CD14-positive monocyte (primary cell): ENCODE data around the gene GRAP. TPM values are rescaled to one million over a fixed set of nuclear protein-coding genes. Genes with fewer than 3 reads are reported as not detected.

Experiments used
- DNase-seq, 3 donors: peaks; one replicate each; pipeline ENCODE4 v3.0.0-alpha.2; 2011 to 2022
- H2AFZ ChIP-seq: 2 replicates; pipeline ENCODE4 v1.6.0; 2012; ENCODE audit warnings: mild to moderate bottlenecking, low read depth, low read length, inconsistent platforms; ENCODE audit not compliant: insufficient read depth, poor library complexity, severe bottlenecking
- H3K27ac ChIP-seq, 2 donors: 1 replicate in 1 of 2; 2 replicates in 1 of 2; pipeline ENCODE4 v1.5.1; 2012 to 2013; ENCODE audit warnings: low read length in 2 of 2, control low read depth in 1 of 2, inconsistent platforms in 1 of 2, low read depth in 1 of 2, mild to moderate bottlenecking in 1 of 2
- H3K27me3 ChIP-seq, 2 donors: one replicate each; pipeline versions ENCODE4 v1.6.0 to v1.6.1; 2011 to 2013; ENCODE audit warnings: low read length in 2 of 2; ENCODE audit not compliant: control insufficient read depth in 2 of 2, insufficient read depth in 2 of 2
- H3K36me3 ChIP-seq, 2 donors: replicated peaks in 1 of 2; 1 replicate in 1 of 2; 2 replicates in 1 of 2; pipeline versions ENCODE4 v1.5.1 to v1.6.1; 2012 to 2013; ENCODE audit warnings: low read length in 2 of 2, control low read depth in 1 of 2, inconsistent platforms in 1 of 2, mild to moderate bottlenecking in 1 of 2; ENCODE audit not compliant: insufficient read depth in 2 of 2, control insufficient read depth in 1 of 2
- H3K4me1 ChIP-seq, 2 donors: 1 replicate in 1 of 2; 2 replicates in 1 of 2; pipeline versions ENCODE4 v1.5.1 to v1.6.1; 2012 to 2013; ENCODE audit warnings: low read length in 2 of 2, control low read depth in 1 of 2, inconsistent platforms in 1 of 2, mild to moderate bottlenecking in 1 of 2, moderate library complexity in 1 of 2; ENCODE audit not compliant: insufficient read depth in 2 of 2, control insufficient read depth in 1 of 2
- H3K4me2 ChIP-seq: replicated peaks from 2 replicates; pipeline ENCODE3; 2012; ENCODE audit warnings: low read length, moderate library complexity, mild to moderate bottlenecking; ENCODE audit not compliant: poor library complexity, severe bottlenecking; ENCODE audit errors: extremely low read depth
- H3K4me3 ChIP-seq, 3 experiments: fragments of 200-600 bp in 1 of 3; sonication (generic) in 1 of 3; replicated peaks in 1 of 3; 1 replicate in 2 of 3; 2 replicates in 1 of 3; pipeline ENCODE4 v1.5.1; 2011 to 2013; ENCODE audit warnings: low read length in 3 of 3, mild to moderate bottlenecking in 3 of 3, control low read depth in 2 of 3, low read depth in 2 of 3, inconsistent platforms in 1 of 3, moderate library complexity in 1 of 3
- H3K79me2 ChIP-seq: 2 replicates; pipeline ENCODE4 v1.6.0; 2012; ENCODE audit warnings: mild to moderate bottlenecking, control low read depth, inconsistent platforms, low read length, moderate library complexity; ENCODE audit not compliant: insufficient read depth
- H3K9ac ChIP-seq: 2 replicates; pipeline ENCODE4 v1.6.0; 2017; ENCODE audit warnings: low read length, mild to moderate bottlenecking; ENCODE audit not compliant: insufficient read depth, poor library complexity, severe bottlenecking
- H3K9me3 ChIP-seq, 2 donors: replicated peaks in 1 of 2; 1 replicate in 1 of 2; 2 replicates in 1 of 2; pipeline versions ENCODE4 v1.5.1 to v1.6.1; 2012 to 2013; ENCODE audit warnings: low read length in 2 of 2, control low read depth in 1 of 2; ENCODE audit not compliant: control insufficient read depth in 1 of 2, insufficient read depth in 1 of 2
- H4K20me1 ChIP-seq: 2 replicates; pipeline ENCODE4 v1.6.0; 2012; ENCODE audit warnings: mild to moderate bottlenecking, low read length, control low read depth, moderate library complexity; ENCODE audit not compliant: insufficient read depth
- H3K27ac Mint-ChIP-seq, 7 donors: one replicate each; pipeline ENCODE4 v1.8.0; 2020; ENCODE audit warnings: mild to moderate bottlenecking in 7 of 7, mixed read lengths in 7 of 7, moderate library complexity in 6 of 7, inconsistent platforms in 2 of 7
- H3K27me3 Mint-ChIP-seq, 3 donors: one replicate each; pipeline ENCODE4 v1.8.0; 2021 to 2022; ENCODE audit warnings: low read depth in 3 of 3, mild to moderate bottlenecking in 3 of 3, mixed read lengths in 3 of 3, moderate library complexity in 3 of 3, inconsistent platforms in 1 of 3
- H3K36me3 Mint-ChIP-seq, 2 donors: one replicate each; pipeline ENCODE4 v1.8.0; 2020; ENCODE audit warnings: mixed read lengths in 2 of 2, inconsistent platforms in 1 of 2, mild to moderate bottlenecking in 1 of 2
- H3K4me1 Mint-ChIP-seq: one replicate; pipeline ENCODE4 v1.8.0; 2020; ENCODE audit warnings: mild to moderate bottlenecking, mixed read lengths
- H3K4me3 Mint-ChIP-seq, 2 donors: one replicate each; pipeline ENCODE4 v1.8.0; 2020; ENCODE audit warnings: mild to moderate bottlenecking in 2 of 2, mixed read lengths in 2 of 2, moderate library complexity in 1 of 2
- H3K9me3 Mint-ChIP-seq, 7 donors: one replicate each; pipeline ENCODE4 v1.8.0; 2020 to 2022; ENCODE audit warnings: mixed read lengths in 7 of 7, mild to moderate bottlenecking in 6 of 7, moderate library complexity in 6 of 7, inconsistent platforms in 2 of 7
- CTCF ChIP-seq: fragments of 200-600 bp; IDR thresholded peaks from one replicate; pipeline ENCODE4 v1.8.0; 2022; ENCODE audit warnings: antibody characterized with exemption, mild to moderate bottlenecking
- WGBS: methylation state at CpG from one replicate; pipeline ENCODE4 v1.1.5; 2013; ENCODE audit warnings: missing lambda C conversion rate; ENCODE audit not compliant: insufficient coverage; 5-methylcytosine and 5-hydroxymethylcytosine counted together
- intact Hi-C, 2 donors: fragments of 100-400 bp; cut with micrococcal nuclease; formaldehyde crosslinking; loops; one replicate each; pipeline versions ENCODE4 v1.15.0 to v1.15.1; 2023
- polyA plus RNA-seq, 3 donors: library from polyadenylated mRNA; depleted of rRNA in 1 of 3; unstranded in 2 of 3; stranded (reverse) in 1 of 3; fragments of 300-500 nt in 2 of 3; fragments of >200 nt in 1 of 3; fragmentation: Illumina TruSeq in 2 of 3; gene quantifications; 1 replicate in 2 of 3; 2 replicates in 1 of 3; pipeline ENCODE4 v1.2.3, GENCODE V29; 2012 to 2021
- small RNA-seq: library from RNA; depleted of rRNA; stranded (forward); fragments of <200 nt; gene quantifications from one replicate; pipeline ENCODE3, GENCODE V24; 2012; ENCODE audit warnings: low read depth; ENCODE audit not compliant: insufficient read length

The GRAP gene
- polyA plus RNA-seq, 3 donors = 3.9 to 5.9 (median 4.5) TPM

GRCh38 chr17:18971801-18972200 lies 75.0 kb downstream of the GRAP start:
- no peak overlapping the region for H3K9ac ChIP-seq
- Mint-ChIP-seq H3K4me1 (peaks cover 24% of the 10 kb centered on the region), H3K4me3 (no peak overlapping the region), H3K27me3 (peaks cover 2 to 7% (median 4%) of the 10 kb centered on the region in 3 donors), H3K27ac (no peak overlapping the region), H3K9me3 (peaks cover 0 to 2% (median 0%) of the 10 kb centered on the region in 7 donors), H3K36me3 (no peaks in the 10 kb centered on the region)
- no peak overlapping the region for H3K4me3 ChIP-seq
- H2AFZ ChIP-seq = no peak overlapping the region
- H3K27me3 ChIP-seq = no peaks in the 10 kb centered on the region
- H4K20me1 ChIP-seq = no peaks in the 10 kb centered on the region
- no peaks in the 10 kb centered on the region for H3K36me3 ChIP-seq
- no peak overlapping the region for H3K27ac ChIP-seq
- no peak overlapping the region for H3K4me2 ChIP-seq
- no peaks in the 10 kb centered on the region for H3K79me2 ChIP-seq
- TF ChIP-seq CTCF = no peak
- WGBS = 100% methylated on average over 1 of the region's 7 CpGs
- peaks cover 18 to 20% of the 10 kb centered on the region in 2 donors for H3K4me1 ChIP-seq
- intact Hi-C loops = loop anchor here in 1 of 2 donors (10.0 kb wide), 1 partner anchor 57 kb away; no protein-coding TSS in a partner anchor
- no peaks in the 10 kb centered on the region for H3K9me3 ChIP-seq
- no peak for DNase-seq

Small RNAs within 50 kb of the gene (small RNA-seq; reads per million reads assigned to genes)
- not detected for gene AC090286.3

Other genes with a start within 250 kb of the GRAP start
- 10 to 100 TPM; 17.1 to 20.9 (median 20.5) TPM for gene PRPSAP2, start 188.8 kb downstream of the GRAP start, polyA plus RNA-seq
- under 1 TPM; 0.10 to 0.17 (median 0.12) TPM for gene SLC5A10, start 94.8 kb downstream of the GRAP start, polyA plus RNA-seq
- gene FAM83G, start 42.2 kb downstream of the GRAP start, polyA plus RNA-seq = under 1 TPM; 0.04 to 0.17 (median 0.08) TPM
- 1 to 10 TPM in 1 of 3 donors, under 1 TPM in 1, not detected in 1; 0.56 to 3.5 TPM for gene GRAPL, start 80.6 kb upstream of the GRAP start, polyA plus RNA-seq
- gene EPN2, start 190.4 kb upstream of the GRAP start, polyA plus RNA-seq = under 1 TPM in 1 of 3 donors, not detected in 2; 0.93 TPM